Gastrocnemius medialis (tissue), 4 donors: ENCODE measurements around the gene COQ3. TPM values are rescaled to one million over a fixed set of nuclear protein-coding genes. Genes with fewer than 3 reads are reported as not detected.

ENCODE experiments used
- ATAC-seq, 2 donors: fragments of 150-250 bp; one replicate each; pipeline ENCODE4 v1.9.1; 2016
- DNase-seq, 2 donors: peaks; one replicate each; pipeline ENCODE4 v3.0.0-alpha.2; 2019
- H3K27ac ChIP-seq, 4 donors: fragments of 200-600 bp; sonication (generic); 1 replicate in 1 of 4; 2 replicates in 3 of 4; pipeline ENCODE4 v1.5.1; 2016 to 2018; ENCODE audit warnings: mild to moderate bottlenecking in 2 of 4, moderate library complexity in 1 of 4
- H3K27me3 ChIP-seq, 3 donors: fragments of 200-600 bp; sonication (generic) in 2 of 3; 1 replicate in 1 of 3; 2 replicates in 2 of 3; pipeline versions ENCODE4 v1.5.1 to v1.6.0; 2016 to 2019; ENCODE audit warnings: mild to moderate bottlenecking in 1 of 3, moderate library complexity in 1 of 3
- H3K36me3 ChIP-seq, 2 donors: fragments of 200-600 bp; sonication (generic) in 1 of 2; one replicate each; pipeline ENCODE4 v1.5.1; 2017 to 2018
- H3K4me1 ChIP-seq, 2 donors: fragments of 200-600 bp; sonication (generic) in 1 of 2; one replicate each; pipeline ENCODE4 v1.5.1; 2016 to 2017; ENCODE audit warnings: mild to moderate bottlenecking in 2 of 2
- H3K4me3 ChIP-seq, 4 donors: fragments of 200-600 bp; sonication (generic) in 3 of 4; 1 replicate in 1 of 4; 2 replicates in 3 of 4; pipeline ENCODE4 v1.5.1; 2016 to 2019; ENCODE audit warnings: mild to moderate bottlenecking in 2 of 4
- H3K9me3 ChIP-seq, 3 donors: fragments of 200-600 bp; sonication (generic) in 2 of 3; 1 replicate in 1 of 3; 2 replicates in 2 of 3; pipeline ENCODE4 v1.5.1; 2016 to 2019
- POLR2A ChIP-seq, 2 donors: fragments of 450-650 bp; IDR thresholded peaks; one replicate each; pipeline ENCODE4 v1.6.1; 2017; ENCODE audit warnings: antibody characterized with exemption in 2 of 2, mild to moderate bottlenecking in 2 of 2, moderate library complexity in 2 of 2
- in situ Hi-C, 4 donors: fragments of 200-750 bp; cut with MboI; loops; one replicate each; pipeline versions ENCODE4 v1.15.0 to v1.8.0; 2017; ENCODE audit warnings: low sequenced_read_pairs in 4 of 4
- intact Hi-C: fragments of 100-400 bp; cut with DNase I; formaldehyde crosslinking; loops from one replicate; pipeline ENCODE4 v1.15.1; 2023; ENCODE audit warnings: low total_unique reads
- total RNA-seq, 4 donors: library from RNA; depleted of rRNA; stranded (reverse); fragments of >200 nt; gene quantifications; one replicate each; pipeline versions ENCODE4 v1.1.0 to v1.2.3, GENCODE V29; 2016
- TF ChIP-seq, protein P1 (sequence below), 5 experiments: fragments of 450-650 bp in 3 of 5; fragments of 200-600 bp in 2 of 5; sonication (generic) in 2 of 5; IDR thresholded peaks in 4 of 5; conservative IDR thresholded peaks in 1 of 5; 1 replicate in 4 of 5; 2 replicates in 1 of 5; pipeline ENCODE4 v1.5.1; 2016 to 2019; ENCODE audit warnings: antibody characterized with exemption in 5 of 5, mild to moderate bottlenecking in 3 of 5, moderate library complexity in 3 of 5

COQ3 gene
- total RNA-seq, 4 donors from 2014 or later, result 4.2 to 11.4 (median 7.3) TPM

DNA sequence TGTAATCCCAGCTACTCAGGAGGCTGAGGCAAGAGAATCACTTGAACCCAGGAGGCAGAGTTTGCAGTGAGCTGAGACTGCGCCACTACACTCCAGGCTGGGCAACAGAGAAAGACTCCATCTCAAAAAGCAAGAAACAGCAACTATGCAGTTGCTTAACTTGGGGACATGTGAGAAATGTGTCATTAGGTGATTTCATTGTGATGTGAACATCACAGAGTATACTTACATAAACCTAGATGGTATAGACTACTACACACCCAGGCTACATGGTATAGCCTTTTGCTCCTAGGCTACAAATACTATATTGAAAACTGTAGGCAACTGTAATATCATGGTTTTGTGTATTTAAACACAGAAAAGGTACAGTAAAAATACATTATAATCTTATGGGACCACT, 3.3 kb upstream of the COQ3 start:
- no peak for TF ChIP-seq POLR2A (IDR thresholded peaks at IDR 0.05)
- TF ChIP-seq, protein P1, sequence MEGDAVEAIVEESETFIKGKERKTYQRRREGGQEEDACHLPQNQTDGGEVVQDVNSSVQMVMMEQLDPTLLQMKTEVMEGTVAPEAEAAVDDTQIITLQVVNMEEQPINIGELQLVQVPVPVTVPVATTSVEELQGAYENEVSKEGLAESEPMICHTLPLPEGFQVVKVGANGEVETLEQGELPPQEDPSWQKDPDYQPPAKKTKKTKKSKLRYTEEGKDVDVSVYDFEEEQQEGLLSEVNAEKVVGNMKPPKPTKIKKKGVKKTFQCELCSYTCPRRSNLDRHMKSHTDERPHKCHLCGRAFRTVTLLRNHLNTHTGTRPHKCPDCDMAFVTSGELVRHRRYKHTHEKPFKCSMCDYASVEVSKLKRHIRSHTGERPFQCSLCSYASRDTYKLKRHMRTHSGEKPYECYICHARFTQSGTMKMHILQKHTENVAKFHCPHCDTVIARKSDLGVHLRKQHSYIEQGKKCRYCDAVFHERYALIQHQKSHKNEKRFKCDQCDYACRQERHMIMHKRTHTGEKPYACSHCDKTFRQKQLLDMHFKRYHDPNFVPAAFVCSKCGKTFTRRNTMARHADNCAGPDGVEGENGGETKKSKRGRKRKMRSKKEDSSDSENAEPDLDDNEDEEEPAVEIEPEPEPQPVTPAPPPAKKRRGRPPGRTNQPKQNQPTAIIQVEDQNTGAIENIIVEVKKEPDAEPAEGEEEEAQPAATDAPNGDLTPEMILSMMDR (IDR thresholded peaks at IDR 0.05 in 4 of 5, conservative IDR thresholded peaks at IDR 0.05 in 1 of 5), result no peak
- no peak for ATAC-seq

DNA sequence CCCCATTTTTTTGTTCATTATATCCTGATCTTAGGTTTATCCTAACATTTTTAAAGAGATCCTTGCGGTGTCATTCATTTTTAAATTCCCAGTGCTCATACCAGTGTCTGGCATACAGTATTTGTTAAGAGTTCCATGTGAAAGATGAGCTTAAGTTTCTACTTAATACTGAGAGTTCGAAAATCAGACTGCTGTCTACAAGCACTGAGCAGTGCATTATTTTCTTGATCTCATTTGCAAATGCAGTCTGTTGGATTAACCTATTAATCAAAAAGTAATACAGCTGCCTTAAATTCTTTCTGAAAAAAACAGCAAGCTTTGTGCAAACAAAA, 663 bp downstream of the COQ3 start:
- no peaks in the 10 kb centered on the region for H3K36me3 ChIP-seq
- DNase-seq, result no peak
- TF ChIP-seq, protein P1 (IDR thresholded peaks at IDR 0.05 in 4 of 5, conservative IDR thresholded peaks at IDR 0.05 in 1 of 5), result no peak
- TF ChIP-seq POLR2A (IDR thresholded peaks at IDR 0.05), result no peak
- intact Hi-C loops, result loop anchor here (2.0 kb wide), 1 partner anchor 31 kb away; the partner anchor contains the start of gene PNISR
- in situ Hi-C loops, result no loop called here
- H3K9me3 ChIP-seq, result no peaks in the 10 kb centered on the region
- peaks cover 5% of the 10 kb centered on the region in 2 donors for H3K4me1 ChIP-seq
- no peaks in the 10 kb centered on the region for H3K27me3 ChIP-seq
- ATAC-seq, result peak in 1 of 2 donors; percentile 29
- peak overlapping the region; percentile 75 to 88 (median 81) for H3K27ac ChIP-seq
- H3K4me3 ChIP-seq, result peak overlapping the region; percentile 71 to 92 (median 81)

More for the DNA sequence above, 3.3 kb upstream of the COQ3 start:
- peaks cover 5% of the 10 kb centered on the region in 2 donors for H3K4me1 ChIP-seq
- peaks cover 0 to 35% of the 10 kb centered on the region in 2 donors for H3K36me3 ChIP-seq
- in situ Hi-C loops, result no loop called here
- no peaks in the 10 kb centered on the region for H3K27me3 ChIP-seq
- H3K27ac ChIP-seq, result no peak overlapping the region
- no peaks in the 10 kb centered on the region for H3K9me3 ChIP-seq
- DNase-seq, result no peak
- H3K4me3 ChIP-seq, result no peak overlapping the region
- intact Hi-C loops, result no loop called here

DNA sequence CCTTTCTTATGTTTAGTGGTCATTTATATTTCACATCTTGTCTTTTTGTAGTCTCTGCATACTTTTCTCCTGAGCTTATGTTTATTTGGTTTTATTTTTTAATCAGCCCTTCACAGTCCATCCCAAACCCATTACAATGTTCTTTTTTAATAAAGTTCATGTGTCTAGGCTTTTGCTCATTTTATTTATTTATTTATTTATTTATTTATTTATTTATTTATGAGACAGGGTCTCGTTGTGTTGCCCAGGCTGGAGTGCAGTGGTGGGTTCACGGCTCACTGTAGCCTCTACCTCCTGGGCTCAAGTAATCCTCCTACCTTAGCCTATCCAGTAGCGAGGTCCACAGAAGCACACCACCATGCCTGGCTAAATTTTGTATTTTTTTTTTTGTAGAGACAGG, 3.1 kb downstream of the COQ3 start:
- ATAC-seq, result no peak

DNA sequence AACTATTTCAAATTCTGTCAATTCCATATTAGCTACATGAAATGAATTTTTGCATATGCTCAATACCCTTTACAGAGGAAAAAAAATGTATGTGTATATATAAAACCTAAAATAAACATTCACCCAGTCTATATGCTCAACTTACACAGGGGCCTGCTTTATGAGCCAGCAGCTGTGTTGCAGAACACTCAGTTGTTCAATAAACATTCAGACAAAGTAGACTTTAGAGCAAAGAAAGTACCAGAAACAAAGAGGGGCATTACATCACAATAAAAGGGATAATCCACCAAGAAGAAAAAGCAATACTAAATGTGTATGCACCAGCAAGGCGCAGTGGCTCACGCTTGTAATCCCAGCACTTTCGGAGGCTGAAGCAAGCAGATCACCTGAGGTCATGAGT, 9.5 kb downstream of the COQ3 start:
- in situ Hi-C loops (no loop called here), intact Hi-C loops (no loop called here)
- Histone ChIP-seq H3K27ac (no peak overlapping the region), H3K27me3 (no peaks in the 10 kb centered on the region), H3K36me3 (peaks cover 0 to 4% of the 10 kb centered on the region in 2 donors), H3K4me3 (no peak overlapping the region), H3K9me3 (no peaks in the 10 kb centered on the region), H3K4me1 (no peaks in the 10 kb centered on the region)
- ATAC-seq (no peak), DNase-seq (no peak)
- no peak for TF ChIP-seq POLR2A (IDR thresholded peaks at IDR 0.05)
- TF ChIP-seq, protein P1 (IDR thresholded peaks at IDR 0.05 in 4 of 5, conservative IDR thresholded peaks at IDR 0.05 in 1 of 5), result no peak

More for the DNA sequence above, 3.1 kb downstream of the COQ3 start:
- in situ Hi-C loops, result no loop called here
- no peak for DNase-seq
- no peaks in the 10 kb centered on the region for H3K36me3 ChIP-seq
- H3K4me3 ChIP-seq, result no peak overlapping the region
- H3K27ac ChIP-seq, result no peak overlapping the region
- peaks cover 5% of the 10 kb centered on the region in 2 donors for H3K4me1 ChIP-seq
- H3K27me3 ChIP-seq, result no peaks in the 10 kb centered on the region
- TF ChIP-seq, protein P1 (IDR thresholded peaks at IDR 0.05 in 4 of 5, conservative IDR thresholded peaks at IDR 0.05 in 1 of 5), result no peak
- no peak for TF ChIP-seq POLR2A (IDR thresholded peaks at IDR 0.05)
- H3K9me3 ChIP-seq, result no peaks in the 10 kb centered on the region
- intact Hi-C loops, result no loop called here

DNA sequence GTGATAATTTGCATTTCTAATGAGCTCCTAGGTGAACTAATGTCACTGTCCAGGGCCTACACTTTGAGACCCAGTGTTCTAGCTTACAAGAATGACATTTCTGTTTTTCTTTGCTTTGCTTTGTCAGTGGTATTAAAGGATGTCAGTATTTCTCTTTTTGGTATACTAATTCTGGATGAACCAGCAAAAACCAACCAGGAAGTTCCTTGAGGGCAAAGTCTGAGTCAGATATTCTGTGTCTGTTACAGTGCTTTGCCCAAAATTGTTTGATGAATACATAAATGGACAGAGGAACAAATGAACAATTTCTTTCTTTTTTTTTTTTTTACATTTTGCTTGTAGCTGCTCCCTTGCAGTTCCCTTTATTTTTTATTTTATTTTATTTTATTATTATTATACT, 15.4 kb downstream of the COQ3 start:
- in situ Hi-C loops (no loop called here), intact Hi-C loops (no loop called here)
- no peaks in the 10 kb centered on the region for H3K9me3 ChIP-seq
- DNase-seq (no peak), ATAC-seq (no peak)
- peaks cover 0 to 11% of the 10 kb centered on the region in 2 donors for H3K36me3 ChIP-seq
- H3K4me3 ChIP-seq, result no peak overlapping the region
- H3K4me1 ChIP-seq, result no peaks in the 10 kb centered on the region
- no peaks in the 10 kb centered on the region for H3K27me3 ChIP-seq
- TF ChIP-seq POLR2A (IDR thresholded peaks at IDR 0.05), result no peak
- TF ChIP-seq, protein P1 (IDR thresholded peaks at IDR 0.05 in 4 of 5, conservative IDR thresholded peaks at IDR 0.05 in 1 of 5), result no peak
- H3K27ac ChIP-seq, result no peak overlapping the region
